Stimulated activated CD4-positive, alpha-beta T cell treated with anti-CD3 and anti-CD28 coated beads, Interleukin-12 subunit alpha, Interleukin-12 subunit beta, amount 100 ng/mL, for 48 hours (primary cell): Measurements from ENCODE around the gene COMP.

Source experiments
- DNase-seq, 3 donors: peaks; one replicate each; pipeline ENCODE4 v3.0.0-alpha.2; 2020; ENCODE audit warnings: low read depth in 2 of 3, low spot score in 1 of 3

Gene COMP

GRCh38 chr19:18770663-18771327 is 20.3 kb downstream of the COMP start:
- no peak for DNase-seq

GRCh38 chr19:18769989-18770528 is 21.0 kb downstream of the COMP start:
- no peak for DNase-seq

- DNase-seq = no peak
Observed at GRCh38 chr19:18768997-18769891, 21.9 kb downstream of the COMP start.

GRCh38 chr19:18768046-18768771 is 22.9 kb downstream of the COMP start:
- DNase-seq = no peak

- DNase-seq = no peak
Observed at GRCh38 chr19:18765224-18765623, 25.9 kb downstream of the COMP start.

GRCh38 chr19:18764591-18765051 is 26.5 kb downstream of the COMP start:
- DNase-seq = no peak

- no peak for DNase-seq
Observed at GRCh38 chr19:18763674-18764590, 27.2 kb downstream of the COMP start.

- no peak for DNase-seq
Observed at GRCh38 chr19:18762125-18763023, 28.7 kb downstream of the COMP start.

- DNase-seq = no peak
Observed at GRCh38 chr19:18761531-18762110, 29.5 kb downstream of the COMP start.

GRCh38 chr19:18760440-18761383 is 30.4 kb downstream of the COMP start:
- no peak for DNase-seq

GRCh38 chr19:18759995-18760426 is 31.1 kb downstream of the COMP start:
- no peak for DNase-seq

- no peak for DNase-seq
Observed at GRCh38 chr19:18759304-18759994, 31.7 kb downstream of the COMP start.

GRCh38 chr19:18756896-18757295 is 34.2 kb downstream of the COMP start:
- no peak for DNase-seq

- DNase-seq = no peak
Observed at GRCh38 chr19:18754501-18754900, 36.6 kb downstream of the COMP start.

GRCh38 chr19:18751571-18751970 is 39.5 kb downstream of the COMP start:
- no peak for DNase-seq

- no peak for DNase-seq
Observed at GRCh38 chr19:18750295-18750970, 40.7 kb downstream of the COMP start.
